ENCODE results near the gene ARAP1. TPM values are rescaled to one million over a fixed set of nuclear protein-coding genes. Genes with fewer than 3 reads are reported as not detected.

The ARAP1 gene
- total RNA-seq, 1 donor: 74.3 TPM

DNA sequence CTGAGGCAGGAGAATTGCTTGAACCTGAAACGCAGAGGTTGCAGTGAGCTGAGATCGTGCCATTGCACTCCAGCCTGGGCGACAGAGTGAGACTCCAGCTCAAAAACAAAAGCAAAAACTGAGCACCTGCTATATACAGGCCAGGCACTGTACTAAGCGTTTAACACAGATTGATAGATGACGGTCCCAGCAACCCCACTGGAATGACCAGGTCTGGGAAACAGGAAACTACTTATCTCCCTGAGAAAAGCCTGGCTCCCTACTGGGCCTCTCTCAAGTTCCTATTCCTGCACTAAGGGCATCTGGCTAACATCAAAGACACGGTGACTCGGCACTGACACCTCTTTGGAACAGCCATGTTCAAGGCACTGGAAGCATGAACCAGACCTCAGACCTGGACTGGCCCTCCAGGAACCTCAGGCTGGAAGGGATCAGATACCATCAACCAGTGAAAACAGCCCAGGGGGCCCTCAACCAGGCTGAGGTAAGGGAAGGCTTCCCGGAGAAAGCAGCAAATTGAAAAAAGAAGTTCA is 16.6 kb downstream of the ARAP1 start:
- Histone ChIP-seq H3K4me3 (ENCODE audit: low read length) (peak overlapping the region; percentile 56), H3K27me3 (ENCODE audit: insufficient read depth, low read length) (no peaks in the 10 kb centered on the region), H3K9me3 (ENCODE audit: low read depth, low read length) (no peaks in the 10 kb centered on the region), H3K4me1 (ENCODE audit: insufficient read depth, low read length) (peaks cover 87% of the 10 kb centered on the region)

DNA sequence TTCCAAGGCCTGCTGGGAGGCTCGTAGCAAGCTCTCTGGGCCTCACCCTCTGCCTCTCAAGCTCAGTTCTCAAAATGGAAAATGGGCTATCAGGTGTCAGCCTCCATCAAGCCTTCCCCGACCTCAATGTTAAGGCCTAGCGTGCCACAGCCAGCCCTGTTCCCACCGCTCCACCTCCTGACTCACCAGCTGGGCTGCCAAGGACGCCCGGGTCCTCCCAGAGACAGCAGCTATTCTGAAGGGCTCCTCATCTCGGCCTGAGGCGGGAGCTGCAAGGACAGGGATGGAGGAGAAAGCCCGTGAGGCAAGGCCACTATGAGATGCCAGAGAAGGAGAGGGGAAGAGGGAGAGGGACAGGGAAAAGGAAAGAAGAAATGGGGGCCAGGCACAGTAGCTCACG is 19.9 kb downstream of the ARAP1 start:
- H3K9me3 ChIP-seq (ENCODE audit: low read depth, low read length): no peaks in the 10 kb centered on the region
- H3K4me1 ChIP-seq (ENCODE audit: insufficient read depth, low read length): peaks cover 86% of the 10 kb centered on the region
- H3K27me3 ChIP-seq (ENCODE audit: insufficient read depth, low read length): no peaks in the 10 kb centered on the region
- no peak overlapping the region for H3K4me3 ChIP-seq (ENCODE audit: low read length)

DNA sequence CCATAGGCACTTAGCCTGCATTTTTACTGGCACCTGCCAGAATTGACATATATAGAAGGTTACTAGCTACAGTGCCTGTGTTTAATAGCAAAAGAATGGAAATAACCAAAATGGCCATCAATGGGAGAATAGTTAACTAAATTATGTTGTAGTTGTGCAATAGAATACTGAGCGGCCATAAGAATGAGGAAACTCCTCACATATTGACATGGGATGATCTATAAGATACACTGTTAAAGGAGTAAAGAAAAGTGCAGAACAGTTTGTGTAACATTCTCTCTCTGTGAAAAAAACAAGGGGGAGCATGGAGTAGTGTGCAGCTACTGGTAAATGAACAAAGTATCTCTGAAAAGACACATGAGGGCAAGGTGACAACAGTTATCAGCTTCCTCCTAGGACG is 21.5 kb downstream of the ARAP1 start:
- no peak overlapping the region for H3K4me3 ChIP-seq (ENCODE audit: low read length)
- H3K27me3 ChIP-seq (ENCODE audit: insufficient read depth, low read length): no peaks in the 10 kb centered on the region
- H3K9me3 ChIP-seq (ENCODE audit: low read depth, low read length): no peaks in the 10 kb centered on the region
- H3K4me1 ChIP-seq (ENCODE audit: insufficient read depth, low read length): peaks cover 78% of the 10 kb centered on the region

DNA sequence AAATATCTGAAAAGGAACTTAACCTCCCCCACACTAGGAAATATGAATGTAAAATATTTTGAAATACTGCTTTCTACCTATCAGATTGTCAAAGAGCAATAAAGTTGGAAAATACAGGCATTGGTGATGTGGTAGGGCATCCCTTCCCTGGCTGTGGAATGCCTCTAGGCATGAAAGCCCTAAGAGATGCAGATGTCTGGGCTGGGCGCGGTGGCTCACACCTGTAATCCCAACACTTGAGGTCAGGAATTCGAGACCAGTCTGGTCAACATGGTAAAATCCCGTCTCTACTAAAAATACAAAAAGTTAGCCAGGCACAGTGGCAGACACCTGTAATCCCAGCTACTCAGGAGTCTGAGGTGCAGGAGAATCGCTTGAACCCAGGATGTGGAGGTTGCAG is 22.0 kb downstream of the ARAP1 start:
- Histone ChIP-seq H3K4me1 (ENCODE audit: insufficient read depth, low read length) (peaks cover 78% of the 10 kb centered on the region), H3K27me3 (ENCODE audit: insufficient read depth, low read length) (no peaks in the 10 kb centered on the region), H3K9me3 (ENCODE audit: low read depth, low read length) (no peaks in the 10 kb centered on the region), H3K4me3 (ENCODE audit: low read length) (no peak overlapping the region)

DNA sequence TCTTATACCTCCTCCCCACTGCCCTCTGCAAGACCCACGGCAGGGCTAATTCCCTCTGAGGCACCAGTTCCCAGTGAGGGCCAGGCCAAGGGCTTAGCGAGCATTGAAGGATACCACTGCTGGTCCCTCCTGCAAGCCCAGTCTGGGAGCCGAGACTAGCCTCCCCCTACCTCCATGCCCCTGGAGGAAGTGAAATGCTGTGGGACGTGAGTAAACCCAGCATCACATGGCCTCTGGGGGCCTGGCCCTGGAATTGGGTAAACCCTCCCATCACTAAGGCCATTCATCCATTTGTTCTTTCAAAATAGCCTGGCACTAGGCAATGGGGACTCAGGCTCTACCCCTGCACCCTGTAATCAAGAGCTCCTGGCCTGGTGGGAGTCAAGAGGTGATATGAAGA is 24.7 kb downstream of the ARAP1 start:
- Histone ChIP-seq H3K9me3 (ENCODE audit: low read depth, low read length) (no peaks in the 10 kb centered on the region), H3K4me1 (ENCODE audit: insufficient read depth, low read length) (peaks cover 78% of the 10 kb centered on the region)

DNA sequence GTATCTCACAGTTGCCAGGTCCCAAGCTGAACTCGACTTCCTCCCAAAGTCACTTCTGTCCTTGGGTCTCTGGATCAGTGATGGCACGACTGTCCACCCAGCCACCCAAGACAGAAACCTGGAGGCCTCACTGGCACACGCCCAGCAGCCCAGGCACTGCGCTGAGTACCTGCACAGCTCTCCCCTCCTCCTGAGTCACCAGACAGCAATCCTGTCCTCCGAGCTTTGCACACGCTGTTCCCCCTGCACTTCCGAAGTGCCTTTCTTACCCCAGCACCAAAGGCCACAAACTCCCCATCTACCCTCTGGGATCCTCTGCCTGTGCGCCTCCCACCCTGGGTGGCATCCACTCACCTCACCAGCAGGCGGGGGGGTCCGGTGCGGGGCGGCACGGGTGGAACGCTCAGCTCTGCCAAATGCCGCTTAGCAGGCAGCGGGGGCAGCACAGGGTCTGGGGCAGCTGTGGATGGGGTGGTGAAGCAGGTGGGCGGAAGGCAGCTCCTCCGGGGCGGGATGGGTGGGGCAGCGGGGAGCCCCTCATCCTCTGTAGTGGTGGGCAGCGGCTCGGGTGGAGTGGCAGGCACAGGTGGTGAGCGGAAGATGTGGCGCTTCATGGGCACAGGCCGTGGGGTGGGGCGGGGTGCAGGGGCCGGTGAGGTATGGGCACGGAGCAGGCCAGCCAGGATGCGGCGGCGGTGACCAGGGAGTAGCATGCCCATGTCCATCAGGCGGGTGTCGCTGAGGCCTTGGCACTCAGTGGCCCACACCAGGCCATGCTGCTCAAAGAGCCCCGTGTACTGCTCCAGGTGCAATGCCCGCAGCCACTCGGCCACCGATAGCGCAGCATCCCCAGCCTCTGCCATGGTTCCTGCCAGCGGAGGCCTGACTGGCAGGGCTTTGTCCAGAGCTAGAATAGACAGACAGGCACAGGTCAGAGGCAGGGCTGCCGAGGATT is 25.7 kb downstream of the ARAP1 start:
- Histone ChIP-seq H3K27me3 (ENCODE audit: insufficient read depth, low read length) (no peaks in the 10 kb centered on the region), H3K4me1 (ENCODE audit: insufficient read depth, low read length) (peaks cover 81% of the 10 kb centered on the region), H3K4me3 (ENCODE audit: low read length) (no peak overlapping the region), H3K9me3 (ENCODE audit: low read depth, low read length) (no peaks in the 10 kb centered on the region)

More for the DNA sequence above, 24.7 kb downstream of the ARAP1 start:
- H3K4me3 ChIP-seq (ENCODE audit: low read length): no peak overlapping the region
- no peaks in the 10 kb centered on the region for H3K27me3 ChIP-seq (ENCODE audit: insufficient read depth, low read length)

DNA sequence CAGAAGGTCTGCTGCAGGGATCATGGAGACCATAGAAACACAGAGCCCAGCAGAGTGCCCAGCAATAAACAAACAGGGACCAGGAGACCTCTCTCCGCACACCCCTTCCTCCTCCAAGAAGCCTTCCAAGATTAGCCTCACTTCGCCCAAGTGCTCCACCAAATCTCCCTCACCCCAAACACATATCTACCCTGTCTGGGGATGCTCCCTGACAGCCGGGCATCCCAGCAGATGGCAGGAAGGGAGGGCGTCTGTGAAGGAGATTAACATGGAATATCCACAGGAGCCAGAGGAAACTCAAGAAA is 26.5 kb downstream of the ARAP1 start:
- no peak overlapping the region for H3K4me3 ChIP-seq (ENCODE audit: low read length)
- H3K9me3 ChIP-seq (ENCODE audit: low read depth, low read length): no peaks in the 10 kb centered on the region
- no peaks in the 10 kb centered on the region for H3K27me3 ChIP-seq (ENCODE audit: insufficient read depth, low read length)
- peaks cover 89% of the 10 kb centered on the region for H3K4me1 ChIP-seq (ENCODE audit: insufficient read depth, low read length)

DNA sequence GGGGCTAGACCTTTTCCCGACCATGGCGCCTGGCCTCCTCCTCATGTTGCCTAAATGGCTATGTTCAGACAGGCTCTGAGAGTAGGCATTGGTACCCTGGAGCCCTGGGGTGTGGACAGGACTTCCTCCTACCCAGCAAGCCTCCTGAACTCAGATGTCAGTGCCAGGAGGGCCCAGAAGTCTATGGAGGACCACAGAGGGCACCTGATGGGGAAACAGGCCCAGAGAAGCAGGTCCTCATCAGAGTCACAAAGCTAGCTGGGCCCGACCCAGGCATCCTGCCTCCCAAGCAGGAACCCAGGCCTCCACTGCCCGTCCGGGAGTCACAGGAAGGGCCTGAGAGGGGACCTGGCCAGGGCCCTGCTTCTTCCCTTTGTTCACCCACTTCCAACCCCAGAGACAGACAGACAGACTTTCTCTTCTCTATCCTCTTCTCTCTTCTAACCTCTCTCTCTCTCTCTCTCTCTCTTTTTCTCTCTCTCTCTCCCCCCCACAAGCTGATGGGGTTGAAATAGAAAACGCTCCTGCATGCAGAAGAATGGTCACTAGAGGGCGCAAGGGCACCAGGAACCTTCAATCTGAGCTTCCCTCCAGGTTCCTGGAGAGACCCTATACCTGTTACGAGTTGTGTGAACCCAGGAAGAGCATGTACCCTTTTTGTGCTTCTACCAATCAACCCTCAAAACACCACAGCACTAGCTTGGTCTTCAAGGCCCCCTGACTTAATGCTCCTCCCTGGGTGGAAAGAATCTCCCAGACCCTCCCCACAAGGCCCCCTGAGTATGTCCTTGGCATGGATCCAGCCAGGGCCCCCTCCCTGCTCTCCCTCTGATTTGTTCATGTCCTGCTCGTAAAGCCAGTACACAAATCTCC is 27.1 kb downstream of the ARAP1 start:
- no peaks in the 10 kb centered on the region for H3K27me3 ChIP-seq (ENCODE audit: insufficient read depth, low read length)
- H3K4me3 ChIP-seq (ENCODE audit: low read length): no peak overlapping the region
- peaks cover 89% of the 10 kb centered on the region for H3K4me1 ChIP-seq (ENCODE audit: insufficient read depth, low read length)
- H3K9me3 ChIP-seq (ENCODE audit: low read depth, low read length): no peaks in the 10 kb centered on the region

DNA sequence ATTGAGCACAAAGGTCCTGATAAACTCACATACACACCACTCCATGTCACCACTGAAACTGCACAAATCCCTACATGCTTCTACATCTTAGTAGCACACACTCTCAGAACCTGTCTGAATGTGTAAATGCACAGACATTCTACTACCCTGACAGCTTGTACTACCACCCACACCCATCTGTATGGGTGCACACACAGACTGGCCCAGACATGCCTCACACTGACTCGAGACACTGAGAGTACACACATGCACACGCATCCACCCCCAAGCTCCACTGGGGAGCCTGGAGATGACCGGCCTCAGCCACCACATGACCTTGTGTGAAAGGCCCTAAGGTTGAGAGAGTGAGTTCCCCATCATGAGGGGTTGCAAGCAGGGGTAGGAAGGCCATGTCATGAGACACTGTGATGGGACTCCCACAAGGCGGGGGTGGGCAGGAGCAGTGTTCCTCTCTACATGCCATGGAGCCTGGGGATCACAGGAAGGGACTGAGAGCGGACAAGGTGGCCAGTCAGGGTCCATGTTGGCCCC is 28.1 kb downstream of the ARAP1 start:
- Histone ChIP-seq H3K9me3 (ENCODE audit: low read depth, low read length) (no peaks in the 10 kb centered on the region), H3K4me3 (ENCODE audit: low read length) (no peak overlapping the region), H3K4me1 (ENCODE audit: insufficient read depth, low read length) (peaks cover 89% of the 10 kb centered on the region), H3K27me3 (ENCODE audit: insufficient read depth, low read length) (no peaks in the 10 kb centered on the region)

DNA sequence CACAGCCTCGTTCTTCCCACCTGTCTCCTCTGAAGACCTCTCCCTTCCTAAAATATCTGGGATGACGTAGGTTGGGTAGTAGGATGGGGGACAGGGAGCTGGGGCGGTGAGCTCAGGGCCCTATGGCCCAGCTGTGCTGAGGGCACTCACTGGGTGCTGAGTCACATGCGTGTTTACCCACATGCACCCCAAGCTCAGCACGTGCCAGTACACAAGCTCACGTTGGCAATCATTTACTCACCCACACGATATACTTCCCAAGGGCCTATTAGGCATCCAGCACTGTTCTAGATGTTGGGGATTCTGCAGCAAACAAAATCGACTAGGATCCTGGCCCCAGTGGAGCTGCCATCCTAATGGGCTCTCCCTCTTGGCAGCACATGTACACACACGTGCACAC is 28.7 kb downstream of the ARAP1 start:
- no peaks in the 10 kb centered on the region for H3K27me3 ChIP-seq (ENCODE audit: insufficient read depth, low read length)
- H3K4me1 ChIP-seq (ENCODE audit: insufficient read depth, low read length): peaks cover 89% of the 10 kb centered on the region
- H3K4me3 ChIP-seq (ENCODE audit: low read length): no peak overlapping the region
- H3K9me3 ChIP-seq (ENCODE audit: low read depth, low read length): no peaks in the 10 kb centered on the region

DNA sequence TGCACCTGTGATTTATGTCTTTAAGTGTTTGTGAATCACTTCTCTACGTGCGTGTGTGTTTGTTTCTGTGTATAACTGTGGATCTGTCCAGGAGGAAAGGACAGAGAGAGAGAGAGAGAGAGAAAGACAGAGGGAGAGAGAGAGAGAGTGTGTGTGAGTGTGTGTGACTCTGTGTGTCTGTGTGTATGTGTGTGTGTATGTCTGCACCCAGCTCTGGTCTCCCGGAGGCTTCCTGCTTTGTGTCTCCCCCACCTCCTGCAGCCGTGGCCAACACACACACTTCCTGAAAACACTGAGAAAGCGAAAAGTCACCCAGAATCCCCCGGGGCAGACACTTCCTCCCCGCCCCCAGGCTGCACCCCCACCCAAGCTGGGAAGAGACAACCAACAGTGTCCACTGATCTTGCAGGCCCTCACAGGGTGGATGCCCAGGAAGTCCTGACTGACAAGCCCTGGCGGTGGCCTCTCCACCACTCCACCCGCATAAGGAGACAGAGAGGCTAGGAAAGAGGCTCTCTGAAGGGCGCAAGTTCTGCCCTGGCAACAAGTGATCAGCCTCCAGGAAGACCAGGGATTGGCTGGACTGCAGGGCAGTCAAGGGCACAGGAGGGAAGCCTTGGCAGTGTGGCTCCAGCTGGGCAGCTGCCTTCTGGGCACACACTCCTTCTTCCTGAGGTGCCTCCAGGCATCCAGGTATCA is 30.0 kb downstream of the ARAP1 start:
- no peaks in the 10 kb centered on the region for H3K27me3 ChIP-seq (ENCODE audit: insufficient read depth, low read length)
- no peaks in the 10 kb centered on the region for H3K9me3 ChIP-seq (ENCODE audit: low read depth, low read length)
- H3K4me3 ChIP-seq (ENCODE audit: low read length): peak overlapping the region; percentile 56
- H3K4me1 ChIP-seq (ENCODE audit: insufficient read depth, low read length): peaks cover 90% of the 10 kb centered on the region

DNA sequence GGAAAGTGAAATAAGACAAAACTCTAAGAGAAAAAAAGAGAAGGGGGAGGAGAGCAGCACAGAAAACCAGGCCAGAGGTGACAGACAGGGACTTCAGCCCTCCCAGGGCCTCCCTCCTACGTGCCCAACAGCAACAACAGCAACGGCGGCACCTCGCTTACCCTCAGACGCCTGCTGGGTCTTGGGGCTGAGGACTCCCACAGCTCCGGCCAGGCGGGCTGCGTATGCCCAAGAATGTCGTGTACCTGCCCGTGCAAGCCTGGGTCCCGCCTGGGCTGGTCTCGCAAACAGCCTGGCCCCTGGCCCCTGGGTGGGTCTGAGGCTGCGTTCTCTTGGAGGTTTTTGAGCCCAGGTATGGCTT is 30.5 kb downstream of the ARAP1 start:
- Histone ChIP-seq H3K4me1 (ENCODE audit: insufficient read depth, low read length) (peaks cover 91% of the 10 kb centered on the region), H3K4me3 (ENCODE audit: low read length) (peak overlapping the region; percentile 56), H3K27me3 (ENCODE audit: insufficient read depth, low read length) (no peaks in the 10 kb centered on the region), H3K9me3 (ENCODE audit: low read depth, low read length) (no peaks in the 10 kb centered on the region)

DNA sequence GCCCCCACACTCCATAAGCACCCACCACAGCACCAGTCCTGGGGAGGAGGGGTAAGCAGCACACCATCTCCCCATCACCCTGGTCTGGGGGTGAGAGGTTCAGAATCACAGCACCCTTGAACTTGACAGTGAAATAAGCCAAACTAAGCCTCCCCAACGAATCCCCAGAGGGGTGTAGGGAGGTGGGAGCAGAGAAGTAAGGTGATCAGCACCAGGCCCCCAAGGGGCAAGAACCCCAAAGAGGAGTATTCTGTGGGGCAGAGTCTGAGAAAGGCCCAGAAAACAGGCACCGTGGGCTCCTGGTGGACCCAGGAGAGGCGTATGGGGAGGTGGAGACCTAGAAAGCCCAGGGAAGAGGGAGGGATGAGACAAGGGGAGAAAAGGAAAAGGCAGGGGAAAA is 30.9 kb downstream of the ARAP1 start:
- Histone ChIP-seq H3K4me1 (ENCODE audit: insufficient read depth, low read length) (peaks cover 95% of the 10 kb centered on the region), H3K27me3 (ENCODE audit: insufficient read depth, low read length) (no peaks in the 10 kb centered on the region), H3K4me3 (ENCODE audit: low read length) (peak overlapping the region; percentile 56), H3K9me3 (ENCODE audit: low read depth, low read length) (no peaks in the 10 kb centered on the region)

DNA sequence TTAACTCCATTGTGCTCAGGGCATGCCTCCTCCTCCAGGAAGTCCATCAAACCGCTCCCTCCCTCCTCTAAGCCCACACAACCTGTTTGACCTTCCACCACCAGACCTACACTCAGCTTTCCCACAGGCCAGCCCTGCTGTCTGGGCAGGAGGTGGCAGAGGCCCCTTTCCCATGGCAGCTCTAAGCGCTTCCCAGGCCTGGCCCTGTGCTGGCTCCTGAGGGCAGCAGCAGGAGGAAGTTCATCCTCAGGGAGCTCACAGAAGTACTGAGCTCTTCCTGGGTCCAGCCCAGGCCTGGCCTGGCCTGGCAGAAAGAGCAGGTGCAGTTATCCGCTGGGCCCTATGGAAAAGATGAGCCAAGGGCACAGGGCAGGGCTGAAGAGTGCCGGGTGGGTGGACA is 31.4 kb downstream of the ARAP1 start:
- Histone ChIP-seq H3K4me1 (ENCODE audit: insufficient read depth, low read length) (peaks cover 95% of the 10 kb centered on the region), H3K27me3 (ENCODE audit: insufficient read depth, low read length) (no peaks in the 10 kb centered on the region), H3K4me3 (ENCODE audit: low read length) (peak overlapping the region; percentile 56), H3K9me3 (ENCODE audit: low read depth, low read length) (no peaks in the 10 kb centered on the region)

Measured in mononuclear cell (primary cell).